Measurements from ENCODE around the gene ANAPC2.

GRCh38 chr9:137186385-137186784 is 2.0 kb downstream of the ANAPC2 start:
- TF ChIP-seq, protein P1, sequence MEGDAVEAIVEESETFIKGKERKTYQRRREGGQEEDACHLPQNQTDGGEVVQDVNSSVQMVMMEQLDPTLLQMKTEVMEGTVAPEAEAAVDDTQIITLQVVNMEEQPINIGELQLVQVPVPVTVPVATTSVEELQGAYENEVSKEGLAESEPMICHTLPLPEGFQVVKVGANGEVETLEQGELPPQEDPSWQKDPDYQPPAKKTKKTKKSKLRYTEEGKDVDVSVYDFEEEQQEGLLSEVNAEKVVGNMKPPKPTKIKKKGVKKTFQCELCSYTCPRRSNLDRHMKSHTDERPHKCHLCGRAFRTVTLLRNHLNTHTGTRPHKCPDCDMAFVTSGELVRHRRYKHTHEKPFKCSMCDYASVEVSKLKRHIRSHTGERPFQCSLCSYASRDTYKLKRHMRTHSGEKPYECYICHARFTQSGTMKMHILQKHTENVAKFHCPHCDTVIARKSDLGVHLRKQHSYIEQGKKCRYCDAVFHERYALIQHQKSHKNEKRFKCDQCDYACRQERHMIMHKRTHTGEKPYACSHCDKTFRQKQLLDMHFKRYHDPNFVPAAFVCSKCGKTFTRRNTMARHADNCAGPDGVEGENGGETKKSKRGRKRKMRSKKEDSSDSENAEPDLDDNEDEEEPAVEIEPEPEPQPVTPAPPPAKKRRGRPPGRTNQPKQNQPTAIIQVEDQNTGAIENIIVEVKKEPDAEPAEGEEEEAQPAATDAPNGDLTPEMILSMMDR (IDR thresholded peaks at IDR 0.05; ENCODE audit: low read depth, low read length), result no peak
- no peak for TF ChIP-seq EZH2phosphoT487 (IDR thresholded peaks at IDR 0.05; ENCODE audit: low read depth)

Measured in OCI-LY3 (cell line).